Mesenchymal stem cell (in vitro differentiated cells and primary cell): ENCODE measurements around the gene SCN2A. TPM values are rescaled to one million over a fixed set of nuclear protein-coding genes. Genes with fewer than 3 reads are reported as not detected.

Experiments
- DNase-seq: peaks from one replicate; pipeline ENCODE4 v3.0.0-alpha.2; 2013
- H2AFZ ChIP-seq: one replicate; pipeline ENCODE4 v1.6.1; 2013; ENCODE audit warnings: low read depth, mild to moderate bottlenecking, control low read depth, inconsistent platforms, low read length, moderate library complexity
- H2AK5ac ChIP-seq: 2 replicates; pipeline ENCODE4 v1.6.1; 2013; ENCODE audit warnings: low read length, moderate library complexity, mild to moderate bottlenecking, inconsistent platforms; ENCODE audit not compliant: severe bottlenecking
- H2BK120ac ChIP-seq: one replicate; pipeline ENCODE4 v1.6.1; 2013; ENCODE audit warnings: low read depth, mild to moderate bottlenecking, inconsistent platforms, low read length, moderate library complexity
- H2BK12ac ChIP-seq, 2 experiments: one replicate each; pipeline ENCODE4 v1.6.1; 2013; ENCODE audit warnings: inconsistent platforms in 2 of 2, low read length in 2 of 2, mild to moderate bottlenecking in 2 of 2, moderate library complexity in 2 of 2, control low read depth in 1 of 2
- H2BK15ac ChIP-seq: one replicate; pipeline ENCODE4 v1.6.1; 2013; ENCODE audit warnings: mild to moderate bottlenecking, low read depth, inconsistent platforms; ENCODE audit not compliant: poor library complexity, severe bottlenecking
- H2BK5ac ChIP-seq: 2 replicates; pipeline ENCODE4 v1.6.1; 2013; ENCODE audit warnings: low read depth, mild to moderate bottlenecking, low read length, control low read depth, inconsistent platforms; ENCODE audit not compliant: poor library complexity, severe bottlenecking
- H3K14ac ChIP-seq, 2 experiments: one replicate each; pipeline ENCODE4 v1.6.1; 2013; ENCODE audit warnings: inconsistent platforms in 2 of 2, low read length in 2 of 2, control low read depth in 1 of 2, mild to moderate bottlenecking in 1 of 2, moderate library complexity in 1 of 2
- H3K18ac ChIP-seq, 2 experiments: one replicate each; pipeline ENCODE4 v1.6.1; 2013; ENCODE audit warnings: inconsistent platforms in 2 of 2, low read length in 2 of 2, control low read depth in 1 of 2, low read depth in 1 of 2, mild to moderate bottlenecking in 1 of 2
- H3K23ac ChIP-seq, 2 experiments: one replicate each; pipeline ENCODE4 v1.6.1; 2013; ENCODE audit warnings: inconsistent platforms in 2 of 2, low read length in 2 of 2, mild to moderate bottlenecking in 2 of 2, moderate library complexity in 2 of 2, control low read depth in 1 of 2
- H3K27ac ChIP-seq: 2 replicates; pipeline ENCODE4 v1.5.1; 2013; ENCODE audit warnings: mild to moderate bottlenecking, moderate library complexity, low read length, control low read depth, inconsistent platforms; ENCODE audit not compliant: poor library complexity, severe bottlenecking
- H3K27me3 ChIP-seq, 2 experiments: 2 replicates each; pipeline versions ENCODE4 v1.6.1 to v1.7.0; 2013; ENCODE audit warnings: low read length in 2 of 2, mild to moderate bottlenecking in 2 of 2, moderate library complexity in 2 of 2, control low read depth in 1 of 2, inconsistent platforms in 1 of 2; ENCODE audit not compliant: control insufficient read depth in 1 of 2, insufficient read depth in 1 of 2
- H3K36me3 ChIP-seq, 2 experiments: 2 replicates each; pipeline versions ENCODE4 v1.6.1 to v1.7.0; 2013; ENCODE audit warnings: low read length in 2 of 2, control low read depth in 1 of 2, inconsistent platforms in 1 of 2, low read depth in 1 of 2, mild to moderate bottlenecking in 1 of 2; ENCODE audit not compliant: insufficient read depth in 2 of 2, control insufficient read depth in 1 of 2
- H3K4ac ChIP-seq, 2 experiments: one replicate each; pipeline ENCODE4 v1.6.1; 2013; ENCODE audit warnings: inconsistent platforms in 2 of 2, low read length in 2 of 2, mild to moderate bottlenecking in 2 of 2, moderate library complexity in 2 of 2, control low read depth in 1 of 2, low read depth in 1 of 2
- H3K4me1 ChIP-seq: 2 replicates; pipeline ENCODE4 v1.6.1; 2013; ENCODE audit warnings: low read depth, low read length, control low read depth; ENCODE audit not compliant: control insufficient read depth, insufficient read depth
- H3K4me2 ChIP-seq: 2 replicates; pipeline ENCODE4 v1.6.1; 2013; ENCODE audit warnings: low read length, mild to moderate bottlenecking, inconsistent platforms; ENCODE audit not compliant: poor library complexity, severe bottlenecking
- H3K4me3 ChIP-seq, 2 experiments: 2 replicates each; pipeline versions ENCODE4 v1.5.1 to v1.7.0; 2013; ENCODE audit warnings: low read length in 2 of 2, mild to moderate bottlenecking in 2 of 2, control low read depth in 1 of 2, low read depth in 1 of 2; ENCODE audit not compliant: insufficient read depth in 1 of 2
- H3K79me1 ChIP-seq: replicated peaks from 2 replicates; pipeline ENCODE4 v1.6.1; 2013; ENCODE audit warnings: mild to moderate bottlenecking, control low read depth, low read length, inconsistent platforms; ENCODE audit not compliant: poor library complexity, severe bottlenecking
- H3K9ac ChIP-seq: 2 replicates; pipeline ENCODE4 v1.7.0; 2013; ENCODE audit warnings: mild to moderate bottlenecking, low read length, moderate library complexity
- H3K9me3 ChIP-seq: 2 replicates; pipeline ENCODE4 v1.7.0; 2013; ENCODE audit warnings: mild to moderate bottlenecking, low read length; ENCODE audit not compliant: control insufficient read depth
- H4K8ac ChIP-seq: one replicate; pipeline ENCODE4 v1.6.1; 2013; ENCODE audit warnings: inconsistent platforms, mild to moderate bottlenecking, low read length, moderate library complexity
- H4K91ac ChIP-seq: one replicate; pipeline ENCODE4 v1.6.1; 2013; ENCODE audit warnings: mild to moderate bottlenecking, low read length, inconsistent platforms
- WGBS: methylation state at CpG from one replicate; pipeline ENCODE4 v1.1.7; 2013; ENCODE audit warnings: mixed read lengths; 5-methylcytosine and 5-hydroxymethylcytosine counted together
- polyA plus RNA-seq, 2 experiments: library from polyadenylated mRNA; stranded (reverse); fragments of 200-250 nt; gene quantifications; one replicate each; pipeline ENCODE4 v1.2.3, GENCODE V29; 2013

The SCN2A gene
- 1.6 TPM for polyA plus RNA-seq (2013, experiment 1 of 2)
- 1.7 TPM for polyA plus RNA-seq (2013, experiment 2 of 2)

GRCh38 chr2:165239230-165239629, at the start of gene SCN2A:
Gene SCN2A, plus strand, starts transcription at chr2:165239414. Its CDS starts 56,410 bp downstream, at chr2:165295824.
- H3K23ac ChIP-seq, result no peak within 1 kb of the TSS
- H3K4ac ChIP-seq, result no peak within 1 kb of the TSS
- 40% methylated on average over 2 of the region's 3 CpGs for WGBS
- H3K36me3 ChIP-seq, result no peaks in the 10 kb centered on the region
- H3K14ac ChIP-seq, result no peak within 1 kb of the TSS
- no peaks in the 10 kb centered on the region for H3K27me3 ChIP-seq
- H2BK12ac ChIP-seq, result no peak within 1 kb of the TSS
- DNase-seq, result peak; percentile 64
- peak within 1 kb of the TSS; percentile 25 for H3K9ac ChIP-seq
- no peak within 1 kb of the TSS for H2AFZ ChIP-seq
- no peak within 1 kb of the TSS for H4K8ac ChIP-seq
- no peak within 1 kb of the TSS for H2BK15ac ChIP-seq
- H3K4me3 ChIP-seq, result peak within 1 kb of the TSS in 1 of 2 experiments; percentile 14
- no peak within 1 kb of the TSS for H2AK5ac ChIP-seq
- no peak within 1 kb of the TSS for H2BK120ac ChIP-seq
- H3K4me1 ChIP-seq, result no peaks in the 10 kb centered on the region
- H3K18ac ChIP-seq, result no peak within 1 kb of the TSS
- H3K4me2 ChIP-seq, result no peak within 1 kb of the TSS
- H3K79me1 ChIP-seq, result no peaks in the 10 kb centered on the region
- H4K91ac ChIP-seq, result no peak within 1 kb of the TSS
- no peak within 1 kb of the TSS for H3K27ac ChIP-seq
- H3K9me3 ChIP-seq, result no peaks in the 10 kb centered on the region
- no peak within 1 kb of the TSS for H2BK5ac ChIP-seq

DNA sequence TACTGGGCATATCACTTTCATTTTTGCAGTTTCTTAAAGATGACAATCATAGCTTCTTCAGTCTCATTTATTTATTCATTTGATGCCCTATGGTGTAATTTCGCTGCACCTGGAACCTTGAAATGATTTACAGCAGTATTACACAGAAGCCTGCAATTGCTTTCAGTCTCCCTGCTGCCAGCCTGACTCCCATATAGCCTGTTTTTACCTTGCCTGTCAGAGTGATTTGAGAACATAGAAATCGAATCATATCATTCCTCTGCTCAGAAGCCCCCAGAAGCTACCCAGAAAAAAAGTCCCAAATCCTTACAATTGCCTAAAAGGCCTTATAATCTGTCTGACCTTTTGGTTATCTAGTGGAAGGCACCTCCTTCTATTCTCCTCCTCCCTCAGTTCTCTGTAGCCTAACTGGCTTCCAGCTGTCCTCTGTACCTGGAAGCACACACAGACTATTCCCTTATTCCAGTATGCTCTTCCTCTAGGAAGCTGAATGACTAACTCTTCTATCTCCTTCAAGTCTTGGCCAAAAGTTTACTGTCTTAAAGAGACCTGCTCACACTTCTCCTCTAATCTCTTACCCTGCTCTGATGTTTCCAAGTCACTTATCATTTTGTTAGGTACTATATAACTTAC, 48.0 kb upstream of the SCN2A start:
- no peak overlapping the region for H3K23ac ChIP-seq
- no peak overlapping the region for H3K27ac ChIP-seq
- H3K4me1 ChIP-seq, result peaks cover 2% of the 10 kb centered on the region
- no peak overlapping the region for H3K4me3 ChIP-seq
- 81% methylated on average over 2 of the region's 2 CpGs for whole genome bisulfite sequencing
- no peak overlapping the region for H3K9ac ChIP-seq
- DNase-seq, result no peak
- no peak overlapping the region for H3K4me2 ChIP-seq
- no peak overlapping the region for H4K91ac ChIP-seq
- no peaks in the 10 kb centered on the region for H3K36me3 ChIP-seq
- no peak overlapping the region for H2AK5ac ChIP-seq
- no peak overlapping the region for H3K14ac ChIP-seq
- H4K8ac ChIP-seq, result no peak overlapping the region
- no peak overlapping the region for H3K18ac ChIP-seq
- H2BK5ac ChIP-seq, result no peak overlapping the region
- H3K79me1 ChIP-seq, result peaks cover 4% of the 10 kb centered on the region
- H2BK15ac ChIP-seq, result no peak overlapping the region
- H2BK120ac ChIP-seq, result no peak overlapping the region
- peaks cover 0 to 5% of the 10 kb centered on the region in 2 experiments for H3K27me3 ChIP-seq
- no peak overlapping the region for H2AFZ ChIP-seq
- no peak overlapping the region for H3K4ac ChIP-seq
- no peak overlapping the region for H2BK12ac ChIP-seq
- no peaks in the 10 kb centered on the region for H3K9me3 ChIP-seq

- H3K4me3 ChIP-seq, result no peak overlapping the region
- no peaks in the 10 kb centered on the region for H3K9me3 ChIP-seq
- no peak overlapping the region for H2BK15ac ChIP-seq
- H3K4me1 ChIP-seq, result peaks cover 2% of the 10 kb centered on the region
- H3K9ac ChIP-seq, result no peak overlapping the region
- WGBS, result 100% methylated on average over 1 of the region's 2 CpGs
- no peak overlapping the region for H3K4ac ChIP-seq
- no peak overlapping the region for H2AFZ ChIP-seq
- no peak overlapping the region for H3K27ac ChIP-seq
- H3K27me3 ChIP-seq, result peaks cover 0 to 5% of the 10 kb centered on the region in 2 experiments
- no peak overlapping the region for H3K4me2 ChIP-seq
- no peaks in the 10 kb centered on the region for H3K36me3 ChIP-seq
- no peak overlapping the region for H2BK5ac ChIP-seq
- peaks cover 4% of the 10 kb centered on the region for H3K79me1 ChIP-seq
- H4K8ac ChIP-seq, result no peak overlapping the region
- H2AK5ac ChIP-seq, result no peak overlapping the region
- no peak overlapping the region for H4K91ac ChIP-seq
- no peak for DNase-seq
- H3K18ac ChIP-seq, result no peak overlapping the region
- H3K14ac ChIP-seq, result no peak overlapping the region
- no peak overlapping the region for H2BK120ac ChIP-seq
- H3K23ac ChIP-seq, result no peak overlapping the region
- no peak overlapping the region for H2BK12ac ChIP-seq
Observed at GRCh38 chr2:165192729-165193128, 46.5 kb upstream of the SCN2A start.

GRCh38 chr2:165193178-165193777, 45.9 kb upstream of the SCN2A start:
- no peak overlapping the region for H2AK5ac ChIP-seq
- H3K4me2 ChIP-seq, result no peak overlapping the region
- no peak overlapping the region for H2BK15ac ChIP-seq
- H3K36me3 ChIP-seq, result no peaks in the 10 kb centered on the region
- H3K18ac ChIP-seq, result no peak overlapping the region
- no peak overlapping the region for H3K23ac ChIP-seq
- H3K9ac ChIP-seq, result no peak overlapping the region
- peaks cover 4% of the 10 kb centered on the region for H3K79me1 ChIP-seq
- 93% methylated on average over 4 of the region's 4 CpGs for WGBS
- H3K4me1 ChIP-seq, result peaks cover 2% of the 10 kb centered on the region
- peaks cover 0 to 5% of the 10 kb centered on the region in 2 experiments for H3K27me3 ChIP-seq
- no peak overlapping the region for H2BK5ac ChIP-seq
- no peak overlapping the region for H4K8ac ChIP-seq
- no peaks in the 10 kb centered on the region for H3K9me3 ChIP-seq
- no peak overlapping the region for H3K4me3 ChIP-seq
- H4K91ac ChIP-seq, result no peak overlapping the region
- no peak overlapping the region for H2AFZ ChIP-seq
- no peak overlapping the region for H3K27ac ChIP-seq
- no peak overlapping the region for H2BK12ac ChIP-seq
- H2BK120ac ChIP-seq, result no peak overlapping the region
- H3K4ac ChIP-seq, result no peak overlapping the region
- no peak for DNase-seq
- H3K14ac ChIP-seq, result no peak overlapping the region
